MCF 10A (cell line): ENCODE results near the gene C20orf144. TPM values are rescaled to one million over a fixed set of nuclear protein-coding genes. Genes with fewer than 3 reads are reported as not detected.

Experiments used
- BruUV-seq: library from RNA; stranded (reverse); fragments of 400-500 nt; replicated peaks from 2 replicates; lab custom pipeline; 2021; lab: Mats Ljungman, UMichigan
- CTCF ChIA-PET: fragments of 300-600 bp; sonication (Branson Sonifier 250); formaldehyde crosslinking; extraction: SDS; loops from one replicate; lab custom pipeline; 2021; ENCODE audit warnings: antibody characterized with exemption, inconsistent platforms; lab: Yijun Ruan, JAX
- POLR2A ChIA-PET: fragments of 300-600, 350-650 bp; sonication (Branson Sonifier 250); formaldehyde crosslinking; extraction: SDS; loops from one replicate; lab custom pipeline; 2020; ENCODE audit warnings: antibody characterized with exemption, inconsistent platforms; lab: Yijun Ruan, JAX
- DNase-seq: peaks from one replicate; pipeline ENCODE4 v3.0.0-alpha.2; 2018; ENCODE audit not compliant: unreplicated experiment
- H3K27ac Mint-ChIP-seq: one replicate; pipeline ENCODE4 v1.8.0; 2022; ENCODE audit warnings: mild to moderate bottlenecking, low read depth, mixed read lengths; ENCODE audit not compliant: unreplicated experiment
- H3K27me3 Mint-ChIP-seq: one replicate; pipeline ENCODE4 v1.8.0; 2022; ENCODE audit warnings: mixed read lengths; ENCODE audit not compliant: insufficient read depth, unreplicated experiment
- H3K36me3 Mint-ChIP-seq: one replicate; pipeline ENCODE4 v1.8.0; 2022; ENCODE audit warnings: mild to moderate bottlenecking, moderate library complexity, mixed read lengths; ENCODE audit not compliant: insufficient read depth, unreplicated experiment
- H3K4me1 Mint-ChIP-seq: one replicate; pipeline ENCODE4 v1.8.0; 2022; ENCODE audit warnings: mixed read lengths; ENCODE audit not compliant: insufficient read depth, unreplicated experiment
- H3K4me3 Mint-ChIP-seq: one replicate; pipeline ENCODE4 v1.8.0; 2022; ENCODE audit warnings: mild to moderate bottlenecking, moderate library complexity, mixed read lengths; ENCODE audit not compliant: unreplicated experiment
- H3K9me3 Mint-ChIP-seq: one replicate; pipeline ENCODE4 v1.8.0; 2022; ENCODE audit warnings: mixed read lengths; ENCODE audit not compliant: unreplicated experiment
- CTCF ChIP-seq: fragments of 200-600 bp; IDR thresholded peaks from one replicate; pipeline ENCODE4 v1.8.0; 2022; ENCODE audit warnings: antibody characterized with exemption, mild to moderate bottlenecking; ENCODE audit not compliant: unreplicated experiment
- intact Hi-C: fragments of 100-400 bp; cut with micrococcal nuclease; formaldehyde crosslinking; loops from 2 replicates; pipeline ENCODE4 v1.14.1; 2022
- total RNA-seq: library from RNA; stranded (reverse); gene quantifications from 2 replicates; pipeline ENCODE4 v1.2.3, GENCODE V29; 2022

C20orf144 gene
- total RNA-seq, 1 experiment from 2014 or later: 0.21 TPM

- BruUV-seq: no TSS peak
- POLR2A ChIA-PET: interaction anchor here (0.6 kb wide), 1 partner anchor 235 kb away, joined by 3 read pairs; the partner anchor contains the start of gene CDK5RAP1
- H3K27me3 Mint-ChIP-seq: no peaks in the 10 kb centered on the region
- H3K27ac Mint-ChIP-seq: no peak overlapping the region
- no peaks in the 10 kb centered on the region for H3K9me3 Mint-ChIP-seq
- no peak overlapping the region for H3K4me3 Mint-ChIP-seq
- intact Hi-C loops: no loop called here
- CTCF ChIA-PET: no interaction called here
- no peaks in the 10 kb centered on the region for H3K4me1 Mint-ChIP-seq
- TF ChIP-seq CTCF: no peak
- H3K36me3 Mint-ChIP-seq: peaks cover 62% of the 10 kb centered on the region
- no peak for DNase-seq
These were observed 25.4 kb upstream of the C20orf144 start for GRCh38 chr20:33636776-33637175.

- Mint-ChIP-seq H3K4me3 (no peak overlapping the region), H3K9me3 (no peaks in the 10 kb centered on the region), H3K27ac (no peak overlapping the region), H3K27me3 (no peaks in the 10 kb centered on the region), H3K36me3 (peaks cover 63% of the 10 kb centered on the region), H3K4me1 (no peaks in the 10 kb centered on the region)
- intact Hi-C loops: no loop called here
- no TSS peak for BruUV-seq
- ChIA-PET POLR2A (interaction anchor here (0.8 kb wide), 1 partner anchor 14 kb away, joined by 3 read pairs; no protein-coding TSS in a partner anchor), CTCF (interaction anchor here (0.7 to 1.1 kb wide), 2 partner anchors 13 to 227 kb away, joined by 4 read pairs; no protein-coding TSS in a partner anchor)
- no peak for TF ChIP-seq CTCF
- DNase-seq: no peak
These were observed 21.8 kb upstream of the C20orf144 start for GRCh38 chr20:33640287-33640686.

GRCh38 chr20:33644313-33645071 lies 17.6 kb upstream of the C20orf144 start:
- ChIA-PET CTCF (interaction anchor here (1.0 to 1.2 kb wide), 2 partner anchors 24 to 187 kb away, joined by 4 to 5 read pairs; no protein-coding TSS in a partner anchor), POLR2A (interaction anchor here (0.6 to 0.7 kb wide), 3 partner anchors 12 to 351 kb away, joined by 3 read pairs; no protein-coding TSS in a partner anchor)
- no peak for TF ChIP-seq CTCF
- Mint-ChIP-seq H3K27ac (no peak overlapping the region), H3K4me1 (peaks cover 10% of the 10 kb centered on the region), H3K4me3 (no peak overlapping the region), H3K27me3 (no peaks in the 10 kb centered on the region), H3K36me3 (peaks cover 54% of the 10 kb centered on the region), H3K9me3 (no peaks in the 10 kb centered on the region)
- BruUV-seq: no TSS peak
- intact Hi-C loops: no loop called here
- DNase-seq: no peak

GRCh38 chr20:33645072-33645358 lies 17.1 kb upstream of the C20orf144 start:
- no TSS peak for BruUV-seq
- Mint-ChIP-seq H3K36me3 (peaks cover 48% of the 10 kb centered on the region), H3K9me3 (no peaks in the 10 kb centered on the region), H3K27ac (no peak overlapping the region), H3K4me3 (no peak overlapping the region), H3K27me3 (no peaks in the 10 kb centered on the region), H3K4me1 (peaks cover 10% of the 10 kb centered on the region)
- no peak for TF ChIP-seq CTCF
- POLR2A ChIA-PET: interaction anchor here (0.6 kb wide), 2 partner anchors 11 to 350 kb away, joined by 3 read pairs; no protein-coding TSS in a partner anchor
- CTCF ChIA-PET: interaction anchor here (1.0 to 1.2 kb wide), 2 partner anchors 23 to 188 kb away, joined by 4 to 5 read pairs; no protein-coding TSS in a partner anchor
- intact Hi-C loops: no loop called here
- DNase-seq: no peak
